Heart left ventricle (tissue), 13 donors: ENCODE data around the gene CPNE4.

Source experiments
- POLR2A ChIP-seq, 2 donors: fragments of 450-650 bp; IDR thresholded peaks; one replicate each; pipeline ENCODE4 v1.6.1; 2017; ENCODE audit warnings: antibody characterized with exemption in 2 of 2, mild to moderate bottlenecking in 2 of 2, moderate library complexity in 2 of 2
- TF ChIP-seq, protein P1 (sequence below), 12 donors: fragments of 200-600 bp; sonication (generic) in 4 of 12; IDR thresholded peaks; one replicate each; pipeline versions ENCODE4 v1.5.0 to v1.8.0; 2018 to 2022; ENCODE audit warnings: antibody characterized with exemption in 12 of 12, mild to moderate bottlenecking in 5 of 12
- donor health status: ischemic (EF 13 %, LVEDD 7.1; RV severe dilation, severe dysfunction).
- donor health status: DM: no; HTN: yes; CAD: no.
- donor health status: DM: no; HTN: no; CAD: no.
- donor health status: ischemic (EF 25% LVEDD 6.9; RV normal size, moderate dysfunction).
- donor health status: ischemic (EF 25% LVEDD 5.7; RV mildly dilated, moderate dysfunction).
- donor health status: ischemic (EF 35%, LVEDD 5.7; RV mildly dilated, moderate dysfunction).
- donor health status: nonischemic (EF 11% LVEDD 7.7; RV severe dilation, severe dysfunction).
- donor health status: DM: yes; HTN: yes; CAD: no.
- donor health status: PGD.
- donor health status: ischemic (EF 29% LVEDD 5.4; RV normal size, mild dysfunction).
- donor health status: nonischemic (EF 23%, LVEDD 6.1; RV moderate dilation, normal function).

DNA sequence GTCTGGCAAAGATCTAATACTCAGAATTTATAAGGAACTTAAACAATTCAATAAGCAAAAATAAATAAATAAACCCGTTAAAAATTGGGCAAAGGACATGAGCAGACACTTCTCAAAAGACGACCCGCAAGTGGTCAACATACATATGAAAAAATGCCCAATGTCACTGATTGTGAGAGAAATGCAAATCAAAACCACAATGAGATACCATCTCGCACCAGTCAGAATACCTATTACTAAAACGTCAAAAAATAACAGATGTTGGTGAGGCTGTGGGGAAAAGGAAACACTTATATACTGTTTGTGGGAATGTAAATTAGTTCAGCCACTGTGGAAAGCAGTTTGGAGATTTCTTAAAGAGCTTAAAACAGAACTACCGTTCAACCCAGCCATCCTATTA, 344.0 kb downstream of the CPNE4 start:
- TF ChIP-seq, protein P1, sequence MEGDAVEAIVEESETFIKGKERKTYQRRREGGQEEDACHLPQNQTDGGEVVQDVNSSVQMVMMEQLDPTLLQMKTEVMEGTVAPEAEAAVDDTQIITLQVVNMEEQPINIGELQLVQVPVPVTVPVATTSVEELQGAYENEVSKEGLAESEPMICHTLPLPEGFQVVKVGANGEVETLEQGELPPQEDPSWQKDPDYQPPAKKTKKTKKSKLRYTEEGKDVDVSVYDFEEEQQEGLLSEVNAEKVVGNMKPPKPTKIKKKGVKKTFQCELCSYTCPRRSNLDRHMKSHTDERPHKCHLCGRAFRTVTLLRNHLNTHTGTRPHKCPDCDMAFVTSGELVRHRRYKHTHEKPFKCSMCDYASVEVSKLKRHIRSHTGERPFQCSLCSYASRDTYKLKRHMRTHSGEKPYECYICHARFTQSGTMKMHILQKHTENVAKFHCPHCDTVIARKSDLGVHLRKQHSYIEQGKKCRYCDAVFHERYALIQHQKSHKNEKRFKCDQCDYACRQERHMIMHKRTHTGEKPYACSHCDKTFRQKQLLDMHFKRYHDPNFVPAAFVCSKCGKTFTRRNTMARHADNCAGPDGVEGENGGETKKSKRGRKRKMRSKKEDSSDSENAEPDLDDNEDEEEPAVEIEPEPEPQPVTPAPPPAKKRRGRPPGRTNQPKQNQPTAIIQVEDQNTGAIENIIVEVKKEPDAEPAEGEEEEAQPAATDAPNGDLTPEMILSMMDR (IDR thresholded peaks at IDR 0.05): no peak
- TF ChIP-seq POLR2A (IDR thresholded peaks at IDR 0.05): no peak
